DMS 273 treated with DMSO at 0.1 percent for 48 hours (cell line): ENCODE results near the gene CCDC9.
"Not testable (repeated sequence)": the region's sequence is repeated elsewhere in the genome, so short reads cannot be mapped to it uniquely, and the experiment has no call there.

Experiments used
- DNase-seq: peaks from one replicate; lab custom pipeline; 2025; lab: John Stamatoyannopoulos, UW

Gene CCDC9

GRCh38 chr19:47232422-47233211 is 23.7 kb upstream of the CCDC9 start:
- no peak for DNase-seq

GRCh38 chr19:47236072-47236675 is 20.2 kb upstream of the CCDC9 start:
- no peak for DNase-seq

DNA sequence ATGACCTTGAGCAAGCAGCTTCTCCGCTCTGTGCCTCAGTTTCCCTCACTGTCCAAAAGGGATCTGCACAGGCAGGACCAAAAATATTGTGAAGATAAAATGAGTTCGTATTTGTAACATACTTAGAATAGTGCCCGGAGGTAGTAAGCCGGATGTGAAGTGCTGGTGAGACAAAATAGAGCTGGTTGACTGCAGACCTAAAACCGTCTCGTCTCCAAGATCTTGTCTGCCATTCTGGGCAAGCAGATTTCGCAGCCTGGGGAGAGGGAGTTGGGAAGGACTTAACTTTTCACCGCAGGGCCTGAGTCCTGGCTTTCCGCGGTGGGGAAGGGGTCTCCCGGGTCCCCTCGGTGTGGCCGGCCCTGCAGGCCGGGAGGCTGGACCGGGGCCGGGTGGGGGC is 17.2 kb upstream of the CCDC9 start:
- DNase-seq = no peak

GRCh38 chr19:47239610-47240296 is 16.6 kb upstream of the CCDC9 start:
- DNase-seq = peak; percentile 64

- no peak for DNase-seq
Measured at GRCh38 chr19:47240556-47240955, 15.8 kb upstream of the CCDC9 start.

GRCh38 chr19:47240996-47241918 is 15.1 kb upstream of the CCDC9 start:
- peak; percentile 46 for DNase-seq

GRCh38 chr19:47241919-47242577 is 14.3 kb upstream of the CCDC9 start:
- DNase-seq = no peak

- DNase-seq = no peak
Measured at GRCh38 chr19:47243364-47243775, 13.0 kb upstream of the CCDC9 start.

DNA sequence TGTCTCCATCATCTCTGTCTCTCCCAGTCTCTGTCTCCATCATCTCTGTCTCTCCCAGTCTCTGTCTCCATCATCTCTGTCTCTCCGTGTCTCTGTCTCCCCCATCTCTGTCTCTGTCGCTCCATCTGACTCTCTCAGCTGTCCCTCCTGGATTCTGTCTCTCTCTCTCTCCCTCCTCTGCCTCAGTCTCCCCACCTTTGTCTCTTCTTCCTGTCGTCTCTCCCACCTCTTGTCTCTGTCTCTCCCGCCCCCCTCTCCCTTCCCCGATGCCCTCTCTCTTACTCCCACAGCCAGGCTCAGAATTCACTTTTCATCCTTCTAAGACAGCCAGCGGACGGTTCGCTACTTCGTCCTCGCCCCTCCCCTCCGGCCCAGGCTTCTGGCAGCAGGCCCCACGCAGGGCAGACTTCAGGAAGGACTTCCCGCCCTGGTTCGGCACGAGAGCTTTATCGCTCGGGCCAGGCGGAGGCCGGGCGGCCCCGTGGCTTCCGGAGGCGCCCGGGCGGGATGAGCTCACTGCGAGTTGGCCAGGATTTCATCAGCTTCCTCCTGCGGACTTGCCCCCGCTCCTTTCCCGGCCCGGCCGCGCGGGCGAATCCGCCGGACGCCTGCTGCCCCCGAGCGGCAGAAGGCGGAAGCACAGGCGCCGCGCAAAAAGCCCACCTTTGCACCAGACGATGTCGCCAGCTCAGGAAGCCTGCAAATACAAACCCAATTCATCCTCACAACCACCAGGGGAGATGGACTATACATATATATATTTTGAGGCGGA is 12.4 kb upstream of the CCDC9 start:
- peak; percentile 88 for DNase-seq

DNA sequence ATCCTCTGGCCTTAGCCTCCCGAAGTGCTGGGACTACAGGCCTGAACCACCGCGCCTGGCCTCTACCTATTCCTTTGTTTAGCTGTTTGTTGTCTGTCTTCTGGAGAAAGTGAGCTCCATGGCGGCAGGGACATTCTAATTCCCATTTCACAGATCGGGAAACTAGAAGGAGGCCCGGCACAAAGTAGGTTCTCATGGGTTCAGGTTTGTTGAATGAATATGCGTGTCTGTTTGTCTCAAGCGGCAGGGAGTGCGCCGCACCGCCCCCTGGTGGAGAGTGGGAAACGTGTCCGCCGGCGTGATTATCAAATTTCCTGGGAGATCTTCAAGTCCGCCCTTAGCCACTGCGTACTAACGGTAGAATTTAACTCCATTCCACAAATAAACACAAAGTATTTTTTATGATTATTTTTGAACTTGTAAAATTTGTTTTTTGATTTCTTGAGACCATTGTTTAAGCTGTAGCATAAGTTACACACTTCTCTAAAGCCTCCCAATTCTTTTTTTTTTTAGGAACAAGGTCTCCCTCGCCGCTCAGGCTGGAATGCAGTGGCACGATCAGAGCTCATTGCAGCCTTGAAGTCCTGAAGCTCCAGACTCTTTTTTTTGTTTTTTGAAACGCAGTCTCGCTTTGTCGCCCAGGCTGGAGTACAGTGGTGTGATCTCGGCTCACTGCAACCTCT is 8.9 kb upstream of the CCDC9 start:
- peak; percentile 33 for DNase-seq

DNA sequence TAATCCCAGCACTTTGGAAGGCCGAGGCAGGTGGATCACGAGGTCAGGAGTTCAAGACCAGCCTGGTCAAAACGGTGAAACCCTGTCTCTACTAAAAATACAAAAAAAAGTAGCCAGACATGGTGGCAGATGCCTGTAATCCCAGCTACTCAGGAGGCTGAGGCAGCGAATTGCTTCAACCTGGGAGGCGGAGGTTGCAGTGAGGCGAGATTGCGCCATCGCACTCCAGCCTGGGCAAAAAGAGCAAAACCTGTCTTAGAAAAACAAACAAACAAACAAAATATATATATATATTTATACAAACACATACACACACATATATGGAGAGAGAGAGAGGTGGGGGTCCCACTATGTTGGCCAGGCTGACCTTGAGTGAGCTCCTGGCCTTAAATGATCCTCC is 3.3 kb upstream of the CCDC9 start:
- DNase-seq = not testable (repeated sequence)

DNA sequence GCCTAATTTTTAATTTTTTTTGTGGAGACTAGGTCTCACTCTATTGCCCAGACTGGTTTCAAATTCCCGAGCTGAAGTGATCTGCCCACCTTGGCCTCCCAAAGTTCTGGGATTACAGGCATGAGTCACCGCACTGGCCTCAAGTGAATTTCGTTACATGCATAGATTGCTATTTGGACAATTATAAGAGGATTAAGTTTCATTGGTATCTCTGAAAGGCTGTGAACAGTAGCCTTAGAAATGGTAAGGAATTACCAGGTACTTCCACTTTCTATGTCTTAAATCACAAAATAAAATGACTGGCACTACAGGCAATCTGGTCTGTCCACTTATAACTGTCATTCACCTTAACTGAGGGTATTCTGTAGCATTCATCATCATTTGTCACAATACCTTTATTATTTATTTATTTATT is 2.9 kb upstream of the CCDC9 start:
- DNase-seq = no peak

DNA sequence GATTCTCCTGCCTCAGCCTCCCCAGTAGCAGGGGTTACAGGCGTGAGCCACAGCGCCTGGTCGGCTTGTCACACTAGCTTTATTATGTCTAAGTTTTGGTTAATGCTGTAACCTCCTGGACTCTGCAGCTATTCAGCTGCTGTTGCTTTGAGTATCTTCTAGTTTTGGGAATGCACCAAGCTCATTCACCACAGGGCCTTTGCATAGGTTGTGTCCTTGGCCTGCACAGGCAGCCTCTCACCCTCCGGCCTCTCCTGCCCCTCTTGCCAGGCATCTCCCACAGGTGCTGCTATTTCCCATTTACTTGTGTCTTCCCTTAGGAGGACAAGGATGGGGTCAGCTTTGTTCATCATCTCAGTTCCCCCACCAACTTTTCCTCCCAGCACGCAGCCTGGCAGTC is 2.4 kb upstream of the CCDC9 start:
- DNase-seq = no peak

DNA sequence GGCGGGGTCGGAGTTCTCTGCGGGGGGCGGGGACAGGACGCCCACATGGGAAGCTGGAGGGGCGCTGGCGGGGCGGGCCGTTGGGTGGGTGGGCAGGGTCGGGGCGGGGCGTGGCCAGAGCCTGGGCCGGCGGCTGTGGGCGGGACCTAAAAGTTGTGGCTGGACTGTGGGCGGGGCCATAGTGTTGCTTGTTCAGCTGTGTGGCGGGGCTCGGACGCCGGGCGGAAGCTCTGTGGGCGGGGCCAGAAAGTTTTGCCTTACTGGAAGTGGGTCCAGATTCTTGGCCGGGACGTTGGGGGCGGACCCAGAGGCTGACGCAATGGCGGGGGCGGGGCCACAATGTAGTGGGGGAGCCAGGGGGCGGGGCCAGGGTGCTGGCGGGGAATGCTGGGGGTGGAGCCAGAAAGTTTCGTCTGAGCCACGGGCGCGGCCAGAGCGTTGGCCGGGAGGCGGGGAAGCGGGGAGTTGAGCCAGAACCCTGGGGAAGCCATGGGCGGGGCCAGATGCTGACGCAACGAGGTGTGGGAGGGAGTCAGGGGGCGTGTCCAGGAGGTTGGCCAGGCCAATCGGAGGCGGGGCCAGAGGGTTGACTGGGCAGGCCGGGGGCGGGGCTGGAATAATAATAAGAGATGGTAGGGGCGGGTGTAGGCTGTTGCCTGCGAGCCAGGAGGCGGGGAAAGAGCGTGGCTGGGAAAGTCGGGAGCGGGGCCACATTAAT is 527 bp downstream of the CCDC9 start:
- DNase-seq = peak; percentile 99

DNA sequence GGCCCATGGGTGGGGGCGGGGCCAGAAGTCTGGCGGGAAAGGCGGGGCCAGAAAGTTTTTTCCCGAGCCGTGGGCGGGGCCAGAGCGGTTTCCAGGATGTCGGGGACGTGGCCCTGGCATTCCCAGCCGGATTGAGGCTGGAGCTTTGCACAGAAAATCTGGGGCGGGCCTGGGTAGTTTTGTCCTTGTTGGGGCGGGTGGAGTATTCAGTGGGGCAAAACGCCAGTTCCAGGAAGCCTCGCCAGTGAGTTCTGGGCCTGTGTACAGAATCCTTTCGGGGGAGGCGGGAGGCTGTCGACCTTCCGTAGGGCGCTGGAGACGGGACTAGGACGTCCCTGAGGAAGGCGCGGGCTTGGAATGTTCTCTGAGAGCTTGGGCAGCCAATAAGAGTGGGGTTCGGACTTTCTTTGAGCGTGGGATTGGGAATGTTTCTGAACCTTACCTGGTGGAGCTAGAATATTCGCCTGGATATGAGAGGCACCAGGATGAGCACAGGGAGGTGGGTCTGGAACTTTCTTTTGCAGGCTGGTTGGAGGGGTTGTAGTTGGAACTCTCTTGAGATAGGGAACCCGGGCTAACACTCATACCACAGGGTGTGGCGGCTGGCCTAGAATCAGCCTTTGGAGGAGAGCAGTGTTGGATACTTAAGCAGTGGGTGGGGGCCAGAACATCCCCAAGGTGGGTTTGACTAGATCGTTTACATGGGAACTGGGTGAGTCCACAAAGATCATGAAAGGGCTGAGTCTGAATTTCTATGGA is 1.3 kb downstream of the CCDC9 start:
- DNase-seq = no peak

GRCh38 chr19:47258434-47258833 is 2.1 kb downstream of the CCDC9 start:
- DNase-seq = no peak

GRCh38 chr19:47258895-47259555 is 2.7 kb downstream of the CCDC9 start:
- no peak for DNase-seq

DNA sequence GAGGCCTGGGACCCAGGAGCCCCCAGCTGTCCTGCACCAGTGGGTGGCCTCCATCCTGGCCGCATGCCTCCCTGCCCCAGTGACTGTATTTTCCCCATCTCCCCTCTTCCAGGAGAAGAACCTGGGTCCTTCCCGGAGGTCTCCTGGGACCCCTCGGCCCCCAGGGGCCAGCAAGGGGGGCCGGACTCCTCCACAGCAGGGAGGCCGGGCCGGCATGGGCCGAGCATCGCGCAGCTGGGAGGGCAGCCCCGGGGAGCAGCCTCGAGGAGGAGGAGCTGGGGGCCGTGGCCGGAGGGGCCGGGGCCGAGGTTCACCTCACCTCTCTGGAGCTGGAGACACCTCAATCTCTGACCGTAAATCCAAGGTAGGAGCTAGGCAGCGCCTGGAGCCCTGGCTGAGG is 4.2 kb downstream of the CCDC9 start:
- DNase-seq = no peak
